ENCODE results near the gene KLK13.

DNA sequence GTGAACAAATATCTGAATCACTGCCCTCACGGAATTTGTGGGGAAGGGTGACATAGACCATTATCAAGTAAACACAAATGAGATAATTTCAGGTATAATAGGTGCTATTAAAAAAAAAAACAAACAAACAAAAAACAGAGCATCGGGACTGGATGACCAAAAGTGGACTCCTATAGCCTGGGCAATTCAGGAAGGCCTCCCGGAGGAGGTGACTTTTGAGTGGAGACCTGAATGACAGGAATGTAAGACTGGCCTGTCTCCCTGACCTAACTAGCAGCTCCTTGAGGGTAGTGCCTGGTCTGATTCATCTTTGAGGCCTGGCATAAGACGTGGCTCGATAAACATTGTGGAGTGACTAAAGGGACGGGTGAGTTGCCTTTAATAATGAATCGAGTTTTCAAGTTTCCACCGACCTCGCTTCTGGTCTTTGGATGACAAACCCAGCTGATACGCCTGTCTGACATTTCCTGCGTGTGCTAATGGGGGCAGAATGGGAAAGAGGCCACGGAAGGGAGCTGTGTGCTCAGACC is 52.2 kb downstream of the KLK13 start:
- TF ChIP-seq POLR2A (IDR thresholded peaks at IDR 0.05) (no peak), EP300 (IDR thresholded peaks at IDR 0.05) (no peak)
- TF ChIP-seq, protein P1, sequence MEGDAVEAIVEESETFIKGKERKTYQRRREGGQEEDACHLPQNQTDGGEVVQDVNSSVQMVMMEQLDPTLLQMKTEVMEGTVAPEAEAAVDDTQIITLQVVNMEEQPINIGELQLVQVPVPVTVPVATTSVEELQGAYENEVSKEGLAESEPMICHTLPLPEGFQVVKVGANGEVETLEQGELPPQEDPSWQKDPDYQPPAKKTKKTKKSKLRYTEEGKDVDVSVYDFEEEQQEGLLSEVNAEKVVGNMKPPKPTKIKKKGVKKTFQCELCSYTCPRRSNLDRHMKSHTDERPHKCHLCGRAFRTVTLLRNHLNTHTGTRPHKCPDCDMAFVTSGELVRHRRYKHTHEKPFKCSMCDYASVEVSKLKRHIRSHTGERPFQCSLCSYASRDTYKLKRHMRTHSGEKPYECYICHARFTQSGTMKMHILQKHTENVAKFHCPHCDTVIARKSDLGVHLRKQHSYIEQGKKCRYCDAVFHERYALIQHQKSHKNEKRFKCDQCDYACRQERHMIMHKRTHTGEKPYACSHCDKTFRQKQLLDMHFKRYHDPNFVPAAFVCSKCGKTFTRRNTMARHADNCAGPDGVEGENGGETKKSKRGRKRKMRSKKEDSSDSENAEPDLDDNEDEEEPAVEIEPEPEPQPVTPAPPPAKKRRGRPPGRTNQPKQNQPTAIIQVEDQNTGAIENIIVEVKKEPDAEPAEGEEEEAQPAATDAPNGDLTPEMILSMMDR (IDR thresholded peaks at IDR 0.05), result no peak
